Inflammatory macrophage (primary cell): Measurements from ENCODE around the gene PTPRA.
"Not testable (repeated sequence)": the region's sequence is repeated elsewhere in the genome, so short reads cannot be mapped to it uniquely, and the experiment has no call there.

Experiments used
- DNase-seq, 2 donors: peaks; one replicate each; pipeline ENCODE4 v3.0.0-alpha.2; 2020 to 2022

PTPRA gene

DNA sequence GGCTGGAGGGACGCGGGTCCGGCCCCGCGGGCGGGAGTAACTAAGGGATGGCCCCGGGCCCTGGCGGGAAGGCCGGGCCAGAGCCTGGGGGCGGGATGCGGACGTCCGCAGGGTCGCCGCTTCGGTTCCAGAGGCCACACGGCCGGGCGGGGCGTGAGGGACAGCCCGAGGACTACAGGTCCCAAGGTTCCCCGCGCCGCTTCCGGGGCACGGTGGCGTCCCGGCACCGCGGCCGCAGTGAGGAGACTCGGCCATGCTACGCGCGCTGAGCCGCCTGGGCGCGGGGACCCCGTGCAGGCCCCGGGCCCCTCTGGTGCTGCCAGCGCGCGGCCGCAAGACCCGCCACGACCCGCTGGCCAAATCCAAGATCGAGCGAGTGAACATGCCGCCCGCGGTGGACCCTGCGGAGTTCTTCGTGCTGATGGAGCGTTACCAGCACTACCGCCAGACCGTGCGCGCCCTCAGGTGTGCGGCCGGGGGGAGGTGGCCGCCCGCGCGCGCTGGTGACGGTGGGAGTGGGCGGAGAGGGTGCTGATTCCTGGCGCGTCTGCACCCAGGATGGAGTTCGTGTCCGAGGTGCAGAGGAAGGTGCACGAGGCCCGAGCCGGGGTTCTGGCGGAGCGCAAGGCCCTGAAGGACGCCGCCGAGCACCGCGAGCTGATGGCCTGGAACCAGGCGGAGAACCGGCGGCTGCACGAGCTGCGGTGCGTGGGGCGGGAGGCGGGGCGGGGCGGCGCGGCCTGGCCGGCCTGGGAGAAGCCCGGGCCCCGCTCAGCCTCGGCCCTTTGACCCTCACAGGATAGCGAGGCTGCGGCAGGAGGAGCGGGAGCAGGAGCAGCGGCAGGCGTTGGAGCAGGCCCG, 172.8 kb downstream of the PTPRA start, which contains the start of gene MRPS26:
Gene MRPS26, plus strand, starts transcription at position 237 of the 861 bp plus-strand sequence. Its CDS starts 17 bp downstream, at position 254.
- DNase-seq, result peak; percentile 84 to 91

- DNase-seq, result no peak
Observed at GRCh38 chr20:3046677-3047462, 173.6 kb downstream of the PTPRA start.

DNA sequence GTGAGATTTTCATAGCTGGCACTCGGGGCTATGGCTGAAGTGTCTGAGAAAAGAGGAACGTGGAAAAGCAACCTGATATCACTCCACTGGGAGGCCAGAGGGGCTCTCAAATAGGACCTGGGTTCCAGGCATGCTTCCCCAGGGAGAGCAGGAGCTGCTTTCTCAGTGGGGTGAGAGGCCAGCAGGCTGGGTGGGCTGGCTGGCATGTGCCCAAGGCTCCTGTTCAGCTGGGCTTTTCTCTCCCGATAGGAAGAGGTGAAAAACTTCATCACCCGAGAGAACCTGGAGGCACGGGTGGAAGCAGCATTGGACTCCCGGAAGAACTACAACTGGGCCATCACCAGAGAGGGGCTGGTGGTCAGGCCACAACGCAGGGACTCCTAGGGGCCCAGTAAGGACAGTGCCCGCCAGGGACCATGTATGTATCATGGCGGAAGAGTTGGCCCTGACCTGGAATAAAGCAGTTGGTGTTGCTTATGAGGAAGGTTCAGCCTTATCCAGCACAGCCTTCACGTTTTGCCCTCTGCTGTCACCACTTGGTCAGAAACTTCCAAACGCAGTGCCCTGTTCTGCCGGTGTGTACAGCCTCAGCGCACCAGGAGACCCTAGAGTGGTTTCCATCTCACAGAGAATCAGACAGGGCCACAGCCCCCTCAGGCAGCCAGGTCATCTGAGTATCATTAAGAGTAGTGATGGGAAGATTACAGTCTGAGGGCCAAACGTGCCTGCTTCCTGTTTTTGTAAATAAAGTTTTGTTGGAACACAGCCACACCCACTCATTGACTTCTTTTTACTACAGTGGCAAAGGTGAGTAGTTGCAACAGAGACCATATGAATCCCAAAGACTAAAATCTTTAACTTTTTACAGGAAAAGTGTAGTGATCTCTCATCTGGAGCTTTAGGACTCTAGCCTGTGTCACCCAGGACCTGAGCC, 174.5 kb downstream of the PTPRA start:
- DNase-seq, result peak; percentile 12 to 20

DNA sequence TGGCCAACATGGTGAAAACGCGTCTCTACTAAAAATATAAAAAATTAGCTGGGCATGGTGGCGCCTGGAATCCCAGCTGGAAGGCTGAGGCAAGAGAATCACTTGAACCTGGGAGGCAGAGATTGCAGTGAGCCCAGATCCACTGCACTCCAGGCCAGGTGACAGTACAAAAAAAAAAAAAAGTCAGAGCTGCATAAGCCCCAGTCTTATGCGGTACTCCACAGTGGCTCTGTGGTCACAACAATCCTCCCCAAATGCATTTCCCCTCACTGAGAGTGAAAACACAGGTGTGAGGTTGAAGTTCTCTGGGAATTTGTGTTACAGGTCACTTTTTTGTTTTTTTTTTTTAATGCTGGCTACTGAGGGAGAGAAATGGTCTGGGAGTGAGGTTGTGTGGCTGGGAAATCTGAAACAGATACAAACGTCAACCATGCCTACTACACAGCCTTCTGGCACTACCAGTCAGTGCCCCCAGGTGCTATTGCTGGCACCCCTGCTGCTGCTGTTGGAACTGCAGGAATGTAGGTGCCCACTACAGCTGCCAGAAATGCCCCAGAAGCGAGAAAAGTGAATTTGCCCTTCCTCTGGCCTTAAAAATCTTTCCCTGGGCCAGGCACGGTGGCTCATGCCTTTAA, 178.2 kb downstream of the PTPRA start:
- no peak for DNase-seq

- DNase-seq, result no peak
Observed at GRCh38 chr20:3059489-3059888, 186.2 kb downstream of the PTPRA start.

- not testable (repeated sequence) for DNase-seq
Observed at GRCh38 chr20:3064119-3064518, 190.8 kb downstream of the PTPRA start.

DNA sequence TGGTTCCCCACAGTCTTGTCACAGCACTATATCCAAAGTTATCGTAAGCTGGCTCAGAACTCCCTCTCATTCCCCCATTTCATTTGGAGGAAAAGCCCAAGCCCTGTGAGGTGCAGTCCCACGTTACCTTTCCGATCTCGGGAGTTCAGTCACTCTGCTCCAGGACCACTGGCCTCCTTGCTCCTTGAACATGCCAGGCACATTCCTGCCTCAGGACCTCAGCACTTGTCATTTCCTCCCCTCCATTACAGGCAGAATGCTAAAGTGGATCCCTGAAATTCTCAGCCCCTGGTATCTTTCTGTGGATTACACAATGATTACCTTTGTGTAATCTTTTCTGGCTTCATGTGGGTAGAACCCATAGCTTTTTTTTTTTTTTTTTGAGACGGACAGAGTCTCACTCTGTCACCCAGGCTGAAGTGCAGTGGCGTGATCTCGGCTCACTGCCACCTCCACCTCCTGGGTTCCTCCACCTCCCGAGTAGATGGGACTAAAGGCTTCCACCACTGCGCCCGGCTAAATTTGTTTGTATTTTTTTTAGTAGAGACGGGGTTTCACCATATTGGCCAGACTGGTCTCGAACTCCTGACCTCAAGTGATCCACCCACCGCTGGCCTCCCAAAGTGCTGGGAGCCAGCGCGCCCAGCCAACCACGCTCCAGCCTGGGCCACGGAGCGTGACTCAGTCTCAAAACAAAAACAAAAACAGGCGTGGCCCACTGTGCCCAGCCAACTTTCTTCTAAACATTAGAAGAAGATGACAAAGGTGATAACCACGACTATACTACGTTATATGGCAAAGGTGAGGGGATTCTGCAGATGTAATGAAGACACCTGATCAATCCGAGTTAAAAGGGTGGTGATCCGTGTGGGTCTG, 194.1 kb downstream of the PTPRA start:
- no peak for DNase-seq

DNA sequence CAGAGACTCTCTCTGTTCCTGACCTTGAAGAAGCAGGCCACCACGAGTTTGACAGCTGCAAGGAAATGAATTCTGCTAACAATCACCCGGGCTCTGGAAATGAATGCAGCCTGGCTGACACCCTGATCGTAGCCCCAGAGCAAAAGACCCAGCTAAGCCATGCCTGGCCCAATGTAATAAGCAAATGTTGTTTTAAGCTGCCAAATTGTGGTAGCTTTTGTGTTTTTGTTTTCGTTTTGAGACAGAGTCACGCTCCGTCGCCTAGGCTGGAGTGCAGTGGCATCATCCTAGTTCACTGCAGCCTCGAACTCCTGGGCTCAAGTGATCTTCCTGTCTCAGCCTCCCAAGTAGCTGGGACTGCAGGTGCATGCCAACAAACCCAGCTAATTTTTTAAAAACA, 194.8 kb downstream of the PTPRA start:
- no peak for DNase-seq

DNA sequence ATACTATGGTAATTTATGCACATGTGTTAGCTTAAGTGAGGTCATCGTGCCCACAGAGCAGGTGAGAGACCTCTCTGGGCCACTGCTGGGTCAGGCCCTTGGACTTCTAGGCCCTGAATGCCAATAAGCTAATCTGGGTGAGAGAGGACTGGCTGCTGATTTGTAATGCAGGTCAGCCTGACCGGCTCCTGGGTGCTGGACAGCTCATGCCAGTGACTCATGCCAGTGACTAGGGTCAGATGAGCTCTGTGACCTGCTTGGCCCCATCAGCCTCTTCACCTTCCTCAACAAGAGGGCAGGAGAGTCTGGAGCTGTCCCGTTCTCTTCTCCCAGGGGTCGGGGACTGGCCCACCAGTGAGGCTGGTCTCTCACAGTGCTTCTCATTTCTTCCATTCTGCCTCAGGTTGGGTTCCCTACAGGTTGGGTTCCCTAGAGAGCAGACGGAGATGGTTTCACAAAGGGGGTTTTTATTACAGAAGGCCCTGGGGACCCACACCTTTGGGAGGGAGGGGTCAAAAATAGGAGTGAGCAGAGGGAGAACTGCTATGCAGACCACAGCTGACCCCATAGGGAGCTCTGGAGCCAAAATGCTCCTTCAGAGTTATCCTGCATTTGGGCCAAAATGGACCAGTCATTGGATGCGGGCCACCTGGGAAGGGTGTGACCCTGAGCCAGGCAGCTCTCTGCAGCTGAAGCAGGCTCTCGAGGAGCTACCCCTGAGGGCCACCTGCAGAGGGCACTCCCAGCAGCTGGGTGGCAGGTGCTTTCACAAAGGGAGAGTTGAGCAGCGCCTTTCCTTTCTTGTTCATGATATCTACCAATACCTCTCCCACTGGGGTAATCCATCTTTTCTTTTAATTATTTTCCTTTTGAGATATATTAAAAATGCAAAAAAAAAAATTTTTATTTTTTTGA, 196.0 kb downstream of the PTPRA start:
- DNase-seq, result peak in 1 of 2 donors; percentile 68

DNA sequence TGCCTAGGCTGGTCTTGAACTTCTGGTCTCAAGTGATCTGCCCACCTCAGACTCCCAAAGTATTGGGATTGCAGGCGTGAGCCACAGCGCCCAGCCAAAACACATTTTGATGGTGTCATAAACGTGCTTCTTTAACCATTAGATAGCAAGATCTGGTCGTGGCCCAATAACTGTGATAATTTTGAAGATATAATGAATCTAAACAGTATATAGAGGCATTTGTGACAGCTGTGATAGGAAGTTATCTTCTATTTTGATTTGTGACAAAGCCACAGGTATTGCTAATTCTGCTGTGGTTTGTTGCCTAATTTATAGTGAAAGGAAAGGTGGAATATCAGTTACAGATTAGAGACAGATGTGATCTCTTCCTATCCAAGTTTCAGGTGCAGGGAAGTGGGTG, 197.4 kb downstream of the PTPRA start:
- DNase-seq, result no peak

DNA sequence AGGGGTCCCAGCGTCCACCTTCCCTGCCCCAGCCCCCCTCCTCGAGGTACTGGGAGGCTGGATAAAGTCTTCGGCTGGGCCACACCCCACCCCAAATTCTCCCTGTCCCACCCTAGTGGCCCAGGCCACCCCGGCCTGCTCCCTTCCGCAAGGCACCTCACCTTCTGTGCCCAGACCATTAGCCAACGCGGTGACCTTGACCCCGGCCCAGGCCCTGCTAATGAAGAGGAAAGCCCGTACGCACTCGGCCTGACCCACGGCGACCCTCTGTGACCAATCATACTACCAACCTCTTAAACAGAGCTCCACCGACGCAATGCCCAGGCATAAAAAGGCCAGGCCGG, 198.0 kb downstream of the PTPRA start:
- no peak for DNase-seq

- DNase-seq, result peak in 1 of 2 donors; percentile 46
Observed at GRCh38 chr20:3071610-3072529, 198.6 kb downstream of the PTPRA start, which contains the start of gene OXT. OXT (plus strand) TSS chr20:3071620; CDS start chr20:3071656, 36 bp downstream.

DNA sequence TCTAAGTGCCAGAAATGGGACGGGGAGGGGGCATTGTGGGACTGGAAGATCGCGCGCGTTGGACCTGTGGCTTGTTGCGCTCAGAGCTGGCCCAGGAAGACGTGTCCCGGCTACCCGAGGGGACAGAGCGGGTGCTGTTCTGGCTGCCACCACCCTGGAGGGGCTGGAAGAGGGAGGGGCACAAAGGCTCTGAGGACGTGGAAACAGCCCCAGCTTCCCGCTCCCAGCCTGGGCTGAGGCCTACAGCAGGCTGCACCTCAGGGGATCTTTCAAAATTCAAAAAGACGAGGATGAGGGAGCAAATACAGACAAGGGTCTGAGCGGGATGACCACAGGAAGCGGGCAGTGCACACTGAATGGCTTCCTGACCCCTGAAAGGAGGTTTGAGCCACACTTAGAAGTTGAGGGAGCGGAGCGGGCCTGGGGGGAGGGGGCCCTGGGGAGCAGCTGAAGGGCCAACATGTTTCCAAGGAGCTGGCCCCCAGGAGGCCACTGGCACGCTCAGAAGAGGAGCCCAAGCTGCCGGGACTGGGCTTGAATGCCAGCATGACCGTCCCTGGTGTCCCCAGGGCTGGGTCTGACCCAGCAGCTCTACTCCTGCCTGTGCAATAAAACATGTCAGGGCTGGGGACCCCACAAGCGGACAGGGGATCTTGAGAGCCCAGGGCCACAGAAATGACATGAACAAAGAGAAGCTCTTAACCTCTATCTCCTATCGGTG, 199.4 kb downstream of the PTPRA start:
- no peak for DNase-seq

DNA sequence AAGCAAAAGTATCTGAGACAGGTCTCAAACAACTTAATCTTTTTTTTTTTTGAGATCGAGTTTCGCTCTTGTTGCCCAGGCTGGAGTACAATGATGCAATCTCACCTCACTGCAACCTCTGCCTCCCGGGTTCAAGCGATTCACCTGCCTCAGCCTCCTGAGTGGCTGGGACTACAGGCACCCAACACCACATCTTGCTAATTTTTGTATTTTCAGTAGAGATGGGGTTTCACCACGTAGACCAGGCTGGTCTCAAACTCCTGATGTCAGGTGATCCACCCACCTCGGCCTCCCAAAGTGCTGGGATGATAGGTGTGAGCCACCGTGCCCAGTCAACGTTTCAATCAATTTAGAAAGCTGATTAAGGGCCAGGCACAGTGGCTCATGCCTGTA, 200.0 kb downstream of the PTPRA start:
- not testable (repeated sequence) for DNase-seq

GRCh38 chr20:3074812-3075211, 201.5 kb downstream of the PTPRA start:
- peak in 1 of 2 donors; percentile 59 for DNase-seq

GRCh38 chr20:3075315-3075714, 202.0 kb downstream of the PTPRA start:
- DNase-seq, result not testable (repeated sequence)

DNA sequence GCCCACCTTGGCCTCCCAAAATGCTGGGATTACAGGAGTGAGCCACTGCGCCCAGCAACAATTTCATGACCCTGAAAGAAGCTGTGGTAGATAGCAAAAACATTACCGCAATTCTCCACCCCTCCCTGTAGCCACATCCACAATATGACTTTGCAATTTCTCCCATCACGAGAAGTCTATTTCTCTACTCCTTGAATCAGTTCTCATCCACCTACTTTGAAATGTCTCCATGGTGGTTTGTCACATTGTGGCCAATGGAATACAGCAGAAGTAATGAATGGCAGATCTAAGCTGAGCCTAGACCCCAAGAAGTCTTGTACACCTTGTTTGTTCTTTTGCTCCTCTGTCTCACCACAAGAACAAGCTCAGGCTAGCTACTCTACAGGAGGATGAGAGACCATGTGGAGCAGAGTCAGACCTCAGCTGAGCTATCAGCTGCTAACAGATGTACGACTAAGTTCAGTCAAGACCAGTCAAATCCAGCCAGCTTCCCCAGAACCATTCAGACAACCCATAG, 204.4 kb downstream of the PTPRA start:
- peak; percentile 46 to 53 for DNase-seq

DNA sequence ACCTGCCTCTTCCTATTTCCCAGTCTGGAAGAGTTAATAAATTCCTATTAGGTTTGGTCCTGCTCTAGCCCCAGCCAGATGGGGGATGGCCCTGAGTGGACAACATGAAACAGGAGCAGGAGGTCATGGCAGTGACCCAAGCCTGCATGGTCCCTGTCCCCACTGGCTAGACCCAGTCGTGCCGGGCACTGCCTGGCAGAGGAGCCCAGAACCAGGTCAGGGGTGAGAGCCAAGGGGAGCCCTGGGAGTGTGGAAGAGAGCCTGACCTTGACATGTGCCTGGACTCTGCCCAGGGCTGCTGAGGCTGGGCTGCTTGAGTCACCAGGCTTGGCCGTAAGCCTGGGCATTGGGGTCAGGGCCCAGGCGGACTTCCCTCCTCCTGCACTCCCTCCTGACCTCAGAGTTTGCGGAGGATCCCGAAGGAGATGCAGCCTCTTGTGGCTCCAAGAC, 207.7 kb downstream of the PTPRA start:
- no peak for DNase-seq
